Type B pancreatic cell (in vitro differentiated cells): Measurements from ENCODE around the gene CYSRT1. TPM values are rescaled to one million over a fixed set of nuclear protein-coding genes. Genes with fewer than 3 reads are reported as not detected.
A peak's percentile ranks its signal among the peaks of the same experiment; 100 is the strongest.

ENCODE experiments used
- DNase-seq: peaks from one replicate; pipeline ENCODE4 v3.0.0; 2021; ENCODE audit warnings: mixed read lengths; ENCODE audit not compliant: unreplicated experiment; ENCODE audit errors: extremely low spot score
- H3K27ac Mint-ChIP-seq: 2 replicates; pipeline ENCODE4 v1.8.0; 2021; ENCODE audit warnings: mild to moderate bottlenecking, mixed read lengths
- H3K27me3 Mint-ChIP-seq: 2 replicates; pipeline ENCODE4 v1.8.0; 2021; ENCODE audit warnings: mixed read lengths
- H3K36me3 Mint-ChIP-seq: 2 replicates; pipeline ENCODE4 v1.8.0; 2021; ENCODE audit warnings: mixed read lengths
- H3K4me1 Mint-ChIP-seq: one replicate; pipeline ENCODE4 v1.8.0; 2021; ENCODE audit warnings: mixed read lengths; ENCODE audit not compliant: unreplicated experiment
- H3K4me3 Mint-ChIP-seq: 2 replicates; pipeline ENCODE4 v1.8.0; 2021; ENCODE audit warnings: mild to moderate bottlenecking, mixed read lengths
- H3K9me3 Mint-ChIP-seq: 2 replicates; pipeline ENCODE4 v1.8.0; 2021; ENCODE audit warnings: mixed read lengths
- total RNA-seq: library from RNA; stranded (reverse); gene quantifications from 2 replicates; pipeline ENCODE4 v1.2.1, GENCODE V29; 2021; ENCODE audit warnings: low replicate concordance
- TF ChIP-seq, protein P1 (sequence below): fragments of 200-600 bp; sonication (generic); conservative IDR thresholded peaks from 2 replicates; pipeline ENCODE4 v1.5.0; 2021; ENCODE audit warnings: antibody characterized with exemption, mild to moderate bottlenecking

Gene CYSRT1
- total RNA-seq, 1 donor from 2014 or later, result 1.5 TPM

DNA sequence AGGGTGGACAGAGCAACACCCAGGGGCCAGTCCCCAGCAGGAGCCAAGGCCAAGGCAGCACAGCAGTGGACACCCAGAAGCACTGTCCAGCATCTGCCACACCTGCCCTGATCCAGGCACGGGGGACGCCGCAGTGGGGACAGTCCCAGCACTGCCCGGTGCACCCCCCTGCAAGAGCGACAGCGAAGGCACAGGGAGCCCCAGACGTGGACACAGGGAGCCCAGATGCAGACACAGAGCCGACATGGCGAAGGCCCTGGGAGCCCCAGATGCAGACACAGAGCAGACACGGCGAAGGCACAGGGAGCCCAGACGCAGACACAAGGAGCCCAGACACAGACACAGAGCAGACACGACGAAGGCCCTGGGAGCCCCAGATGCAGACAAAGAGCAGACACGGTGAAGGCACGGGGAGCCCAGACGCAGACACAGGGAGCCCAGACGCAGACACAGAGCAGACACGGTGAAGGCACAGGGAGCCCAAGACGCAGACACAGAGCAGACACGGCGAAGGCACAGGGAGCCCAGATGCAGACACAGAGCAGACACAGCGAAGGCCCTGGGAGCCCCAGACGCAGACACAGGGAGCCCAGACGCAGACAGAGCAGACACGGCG lies 40.9 kb upstream of the CYSRT1 start:
- peaks cover 5% of the 10 kb centered on the region for H3K4me1 Mint-ChIP-seq
- no peak overlapping the region for H3K4me3 Mint-ChIP-seq
- H3K9me3 Mint-ChIP-seq, result no peaks in the 10 kb centered on the region
- no peaks in the 10 kb centered on the region for H3K36me3 Mint-ChIP-seq
- no peak for DNase-seq
- H3K27me3 Mint-ChIP-seq, result no peaks in the 10 kb centered on the region
- no peak overlapping the region for H3K27ac Mint-ChIP-seq
- TF ChIP-seq, protein P1, sequence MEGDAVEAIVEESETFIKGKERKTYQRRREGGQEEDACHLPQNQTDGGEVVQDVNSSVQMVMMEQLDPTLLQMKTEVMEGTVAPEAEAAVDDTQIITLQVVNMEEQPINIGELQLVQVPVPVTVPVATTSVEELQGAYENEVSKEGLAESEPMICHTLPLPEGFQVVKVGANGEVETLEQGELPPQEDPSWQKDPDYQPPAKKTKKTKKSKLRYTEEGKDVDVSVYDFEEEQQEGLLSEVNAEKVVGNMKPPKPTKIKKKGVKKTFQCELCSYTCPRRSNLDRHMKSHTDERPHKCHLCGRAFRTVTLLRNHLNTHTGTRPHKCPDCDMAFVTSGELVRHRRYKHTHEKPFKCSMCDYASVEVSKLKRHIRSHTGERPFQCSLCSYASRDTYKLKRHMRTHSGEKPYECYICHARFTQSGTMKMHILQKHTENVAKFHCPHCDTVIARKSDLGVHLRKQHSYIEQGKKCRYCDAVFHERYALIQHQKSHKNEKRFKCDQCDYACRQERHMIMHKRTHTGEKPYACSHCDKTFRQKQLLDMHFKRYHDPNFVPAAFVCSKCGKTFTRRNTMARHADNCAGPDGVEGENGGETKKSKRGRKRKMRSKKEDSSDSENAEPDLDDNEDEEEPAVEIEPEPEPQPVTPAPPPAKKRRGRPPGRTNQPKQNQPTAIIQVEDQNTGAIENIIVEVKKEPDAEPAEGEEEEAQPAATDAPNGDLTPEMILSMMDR, result no peak

DNA sequence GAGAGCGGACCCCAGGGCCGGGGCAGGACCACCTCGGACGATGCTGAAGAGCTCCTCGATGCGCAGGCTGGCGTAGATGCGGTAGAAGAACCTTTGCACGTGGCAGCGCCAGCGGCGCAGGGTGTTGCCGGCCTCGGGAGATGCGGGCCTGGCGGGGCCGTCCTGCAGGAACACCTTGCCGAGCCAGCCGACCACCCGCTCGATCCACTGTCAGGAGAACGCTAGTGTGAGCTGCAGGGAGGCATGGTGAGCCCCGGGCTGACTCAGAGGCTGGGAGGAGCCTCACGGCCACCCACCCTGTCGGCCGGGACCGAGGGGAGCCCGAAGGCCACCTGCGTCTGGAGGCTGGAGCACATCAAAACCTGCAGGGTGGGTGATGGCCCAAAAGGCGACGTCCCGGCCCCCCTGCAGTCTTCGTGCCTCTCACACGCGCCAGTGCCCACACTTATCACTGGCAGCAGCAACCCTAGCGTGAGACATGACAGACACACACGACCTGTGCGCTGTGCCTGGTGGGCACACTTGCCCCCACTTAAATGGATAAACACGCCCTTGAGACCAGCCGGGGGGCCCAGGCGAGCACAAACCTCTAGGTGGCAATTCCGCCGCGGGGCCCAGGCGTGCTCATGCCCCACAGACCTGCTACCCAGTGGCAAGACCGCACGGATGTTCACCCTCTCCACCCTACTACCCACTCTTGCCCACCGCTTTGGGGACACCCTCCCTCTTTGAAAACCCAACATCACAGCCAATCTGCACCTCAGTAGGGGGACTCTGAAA lies 39.9 kb upstream of the CYSRT1 start:
- H3K4me3 Mint-ChIP-seq, result no peak overlapping the region

DNA sequence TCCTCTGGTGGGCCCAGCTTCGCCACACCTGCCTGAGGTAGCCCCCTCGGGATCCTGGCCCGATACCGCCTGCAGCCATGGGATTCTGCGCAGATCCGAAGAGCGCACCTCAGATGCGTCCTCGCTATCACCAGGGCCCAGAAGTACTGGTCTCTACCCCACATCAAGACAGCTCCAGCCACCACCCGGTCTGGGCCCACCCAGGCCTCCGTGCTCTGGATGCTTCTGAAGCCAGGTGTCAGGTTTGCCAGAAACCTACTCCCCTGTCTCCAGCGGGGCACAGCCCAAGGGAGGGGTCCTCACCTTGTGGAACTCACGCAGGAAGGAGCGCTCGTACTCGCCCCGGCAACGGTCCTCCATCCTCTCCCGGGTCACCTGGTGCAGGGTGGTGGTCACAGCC lies 39.1 kb upstream of the CYSRT1 start:
- peaks cover 5% of the 10 kb centered on the region for H3K4me1 Mint-ChIP-seq
- no peaks in the 10 kb centered on the region for H3K9me3 Mint-ChIP-seq
- no peaks in the 10 kb centered on the region for H3K36me3 Mint-ChIP-seq
- no peak for DNase-seq
- TF ChIP-seq, protein P1, result no peak
- no peak overlapping the region for H3K4me3 Mint-ChIP-seq
- H3K27ac Mint-ChIP-seq, result no peak overlapping the region
- H3K27me3 Mint-ChIP-seq, result no peaks in the 10 kb centered on the region

More for the DNA sequence above, 39.9 kb upstream of the CYSRT1 start:
- no peak overlapping the region for H3K27ac Mint-ChIP-seq
- H3K36me3 Mint-ChIP-seq, result no peaks in the 10 kb centered on the region
- TF ChIP-seq, protein P1, result no peak
- no peak for DNase-seq
- no peaks in the 10 kb centered on the region for H3K9me3 Mint-ChIP-seq
- H3K27me3 Mint-ChIP-seq, result no peaks in the 10 kb centered on the region
- H3K4me1 Mint-ChIP-seq, result peaks cover 5% of the 10 kb centered on the region

DNA sequence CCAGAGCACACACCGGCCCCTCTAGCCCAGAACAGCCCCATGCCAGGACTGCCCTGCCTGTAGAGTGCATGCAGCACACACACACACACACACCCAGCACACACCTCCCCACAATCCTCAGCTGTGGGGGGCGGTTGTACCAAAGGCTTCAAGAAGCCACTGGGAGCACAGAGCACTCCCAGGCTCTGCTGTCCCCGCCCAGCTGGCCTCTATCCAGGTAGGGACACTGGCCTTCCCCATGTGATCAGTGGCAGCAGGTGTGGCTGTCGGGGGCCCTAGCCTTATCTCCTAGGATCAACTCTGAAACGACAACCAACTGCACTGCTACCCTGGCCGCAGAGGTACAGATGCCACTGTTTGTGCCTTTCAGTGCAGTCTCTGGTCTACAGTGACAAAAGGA lies 38.6 kb upstream of the CYSRT1 start:
- DNase-seq, result no peak
- H3K27me3 Mint-ChIP-seq, result no peaks in the 10 kb centered on the region
- H3K36me3 Mint-ChIP-seq, result no peaks in the 10 kb centered on the region
- H3K27ac Mint-ChIP-seq, result peak overlapping the region; percentile 59
- no peaks in the 10 kb centered on the region for H3K9me3 Mint-ChIP-seq
- peaks cover 5% of the 10 kb centered on the region for H3K4me1 Mint-ChIP-seq
- TF ChIP-seq, protein P1, result no peak
- H3K4me3 Mint-ChIP-seq, result peak overlapping the region; percentile 91

DNA sequence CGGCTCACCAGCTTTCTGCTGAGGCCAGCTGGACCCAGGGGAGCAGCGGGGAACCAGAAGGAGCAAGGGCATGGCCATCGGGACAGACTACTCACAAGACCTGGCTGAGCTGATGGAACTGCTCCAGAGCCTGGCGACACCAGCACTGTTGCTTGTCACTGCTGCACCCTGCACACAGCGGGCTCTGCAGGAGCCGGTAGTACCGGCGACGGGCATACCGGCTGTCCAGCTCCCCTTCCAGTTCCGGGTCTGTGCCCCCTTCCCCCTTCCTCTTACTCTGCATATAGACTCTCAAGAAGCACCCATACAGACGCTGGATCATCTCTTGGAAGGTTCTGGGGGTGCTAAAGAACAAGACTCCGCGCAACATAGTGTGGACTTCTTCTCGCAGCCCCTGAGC lies 37.6 kb upstream of the CYSRT1 start:
- TF ChIP-seq, protein P1, result no peak
- DNase-seq, result no peak
- no peaks in the 10 kb centered on the region for H3K9me3 Mint-ChIP-seq
- no peaks in the 10 kb centered on the region for H3K36me3 Mint-ChIP-seq
- H3K4me3 Mint-ChIP-seq, result peak overlapping the region; percentile 91
- peaks cover 5% of the 10 kb centered on the region for H3K4me1 Mint-ChIP-seq
- H3K27me3 Mint-ChIP-seq, result no peaks in the 10 kb centered on the region
- H3K27ac Mint-ChIP-seq, result peak overlapping the region; percentile 85
